Measurements from ENCODE around the gene MSRB3.

The MSRB3 gene

GRCh38 chr12:65278576-65279368, at the start of gene MSRB3:
MSRB3 (plus strand) TSS chr12:65278683; CDS start chr12:65308580, 29,897 bp downstream.
- DNase-seq (ENCODE audit: low read depth in 1 of 2, low spot score in 1 of 2), result no peak

- DNase-seq (ENCODE audit: low read depth in 1 of 2, low spot score in 1 of 2), result no peak
These were observed 49.0 kb upstream of the MSRB3 start for GRCh38 chr12:65229441-65229840.

GRCh38 chr12:65232476-65233077, 45.9 kb upstream of the MSRB3 start:
- no peak for DNase-seq (ENCODE audit: low read depth in 1 of 2, low spot score in 1 of 2)

GRCh38 chr12:65237153-65237552, 41.3 kb upstream of the MSRB3 start:
- no peak for DNase-seq (ENCODE audit: low read depth in 1 of 2, low spot score in 1 of 2)

GRCh38 chr12:65238609-65239008, 39.9 kb upstream of the MSRB3 start:
- DNase-seq (ENCODE audit: low read depth in 1 of 2, low spot score in 1 of 2), result no peak

GRCh38 chr12:65248656-65249633, 29.5 kb upstream of the MSRB3 start:
- no peak for DNase-seq (ENCODE audit: low read depth in 1 of 2, low spot score in 1 of 2)

- DNase-seq (ENCODE audit: low read depth in 1 of 2, low spot score in 1 of 2), result no peak
These were observed 26.0 kb upstream of the MSRB3 start for GRCh38 chr12:65252515-65252914.

GRCh38 chr12:65257986-65258385, 20.5 kb upstream of the MSRB3 start:
- DNase-seq (ENCODE audit: low read depth in 1 of 2, low spot score in 1 of 2), result no peak

GRCh38 chr12:65259501-65259900, 19.0 kb upstream of the MSRB3 start:
- no peak for DNase-seq (ENCODE audit: low read depth in 1 of 2, low spot score in 1 of 2)

GRCh38 chr12:65263777-65264176, 14.7 kb upstream of the MSRB3 start:
- DNase-seq (ENCODE audit: low read depth in 1 of 2, low spot score in 1 of 2), result no peak

- DNase-seq (ENCODE audit: low read depth in 1 of 2, low spot score in 1 of 2), result no peak
These were observed 12.1 kb upstream of the MSRB3 start for GRCh38 chr12:65266408-65266807.

GRCh38 chr12:65269603-65270002, 8.9 kb upstream of the MSRB3 start:
- no peak for DNase-seq (ENCODE audit: low read depth in 1 of 2, low spot score in 1 of 2)

GRCh38 chr12:65274602-65275272, 3.7 kb upstream of the MSRB3 start:
- no peak for DNase-seq (ENCODE audit: low read depth in 1 of 2, low spot score in 1 of 2)

GRCh38 chr12:65275627-65276026, 2.9 kb upstream of the MSRB3 start:
- DNase-seq (ENCODE audit: low read depth in 1 of 2, low spot score in 1 of 2), result no peak

- no peak for DNase-seq (ENCODE audit: low read depth in 1 of 2, low spot score in 1 of 2)
These were observed 1.5 kb upstream of the MSRB3 start for GRCh38 chr12:65276916-65277530.

- DNase-seq (ENCODE audit: low read depth in 1 of 2, low spot score in 1 of 2), result no peak
These were observed 398 bp upstream of the MSRB3 start for GRCh38 chr12:65277994-65278575.

GRCh38 chr12:65279369-65280112, 1.1 kb downstream of the MSRB3 start:
- DNase-seq (ENCODE audit: low read depth in 1 of 2, low spot score in 1 of 2), result no peak

GRCh38 chr12:65280306-65280705, 1.8 kb downstream of the MSRB3 start:
- DNase-seq (ENCODE audit: low read depth in 1 of 2, low spot score in 1 of 2), result no peak

GRCh38 chr12:65282840-65283239, 4.4 kb downstream of the MSRB3 start:
- no peak for DNase-seq (ENCODE audit: low read depth in 1 of 2, low spot score in 1 of 2)

All from activated T-helper 1 cell treated with anti-CD3 and anti-CD28 coated beads, Interleukin-2, amount 50 U/mL, for 16 hours (primary cell).